ENCODE measurements around the gene AKR7A3. TPM values are rescaled to one million over a fixed set of nuclear protein-coding genes. Genes with fewer than 3 reads are reported as not detected.

The AKR7A3 gene
- under 1 TPM; 0.33 to 0.69 TPM for total RNA-seq

DNA sequence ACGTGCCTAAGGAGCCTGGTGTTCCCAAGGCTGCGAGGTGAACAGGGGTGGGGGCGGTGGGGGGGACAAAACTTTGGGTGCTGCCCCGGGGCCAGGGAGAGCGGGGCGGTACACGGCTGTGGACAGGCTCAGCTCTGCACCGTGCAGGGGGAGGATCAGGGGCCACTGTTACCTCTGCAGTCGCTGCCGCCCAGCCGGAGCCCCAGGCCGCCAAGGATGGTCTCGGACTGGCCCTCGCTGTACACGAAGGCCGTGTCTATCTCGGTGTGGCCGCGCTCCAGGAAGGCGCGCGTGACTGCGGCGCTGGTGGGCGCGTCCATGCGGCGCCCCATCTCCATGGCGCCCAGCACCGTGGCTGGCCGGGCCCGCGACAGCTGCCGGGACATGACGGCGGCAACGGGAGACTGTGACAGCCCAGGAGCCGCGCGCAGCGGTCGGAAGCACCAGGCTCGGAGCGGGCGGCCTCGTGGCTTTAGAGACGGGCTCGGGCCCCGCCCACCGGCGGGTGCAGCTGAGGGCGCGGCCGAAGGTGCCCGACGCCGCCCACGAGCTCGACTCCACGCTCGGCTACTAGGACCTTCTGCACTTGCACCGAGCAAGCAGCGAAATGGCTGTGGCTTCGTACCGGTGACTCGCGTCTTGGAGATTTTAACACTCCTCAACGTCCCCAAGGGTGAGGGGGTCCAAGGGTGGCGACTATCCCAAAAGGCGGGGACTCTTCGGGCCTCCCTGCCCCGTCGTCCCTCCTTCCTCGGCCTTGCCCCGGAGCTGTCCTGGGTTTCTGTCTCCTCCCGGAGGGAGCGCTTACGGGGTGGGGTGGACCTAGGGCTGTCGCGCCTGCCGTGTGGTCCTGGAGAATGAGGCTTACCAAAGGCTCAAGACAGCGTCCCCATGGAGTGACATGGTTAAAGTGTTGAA is at the start of gene AKR7A3:
AKR7A3 (minus strand) TSS at position 447 of the 918 bp plus-strand sequence; CDS start at position 386, 61 bp downstream.

DNA sequence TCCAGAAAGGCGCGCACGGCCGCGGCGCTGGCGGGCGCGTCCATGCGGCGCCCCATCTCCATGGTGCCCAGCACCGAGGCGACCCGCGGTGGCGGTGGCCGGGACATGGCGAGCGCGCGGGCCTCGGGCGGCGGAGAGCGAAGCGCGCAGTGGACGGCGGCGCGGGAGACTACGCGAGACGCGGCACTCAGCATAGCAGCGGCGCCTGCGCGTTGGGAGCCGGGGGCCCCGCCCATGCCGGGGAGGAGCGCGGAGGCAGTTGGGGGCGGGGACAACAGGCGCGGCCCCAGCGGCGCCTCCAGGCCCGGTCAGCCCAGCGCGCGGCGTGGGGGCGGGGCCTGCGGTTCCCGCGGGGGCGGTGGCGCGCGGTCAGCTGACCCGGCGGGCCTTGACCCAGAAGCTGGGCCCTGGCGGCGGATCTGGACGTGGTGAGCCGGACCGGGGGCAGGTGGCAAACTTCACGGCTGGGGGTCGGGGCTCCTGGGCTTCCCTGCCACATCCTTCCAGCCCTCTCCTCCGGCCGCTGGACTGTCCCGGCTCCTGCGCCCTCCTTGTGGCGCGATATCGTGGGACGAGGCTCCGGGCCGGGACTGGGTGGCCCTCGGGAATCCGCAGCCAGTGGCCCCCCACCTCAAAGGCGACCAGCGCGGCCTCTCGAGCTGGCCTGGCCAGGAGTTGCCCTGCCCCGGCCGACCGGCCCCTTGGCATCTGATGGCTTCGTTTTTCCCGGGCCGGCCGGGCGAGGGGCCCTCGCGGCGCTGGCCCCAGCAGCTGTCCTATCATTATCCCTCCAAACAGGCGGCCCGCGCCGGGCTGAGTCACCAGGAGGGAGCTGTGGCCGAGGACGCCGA is 23.6 kb upstream of the AKR7A3 start, which contains the start of the genes AKR7A2 and SLC66A1:
AKR7A2 (minus strand) TSS at position 214 of the 851 bp plus-strand sequence; CDS start at position 194, 20 bp downstream.
SLC66A1 (plus strand) TSS at position 396 of the 851 bp plus-strand sequence. CDS start 5,352 bp downstream, outside the sequence.

DNA sequence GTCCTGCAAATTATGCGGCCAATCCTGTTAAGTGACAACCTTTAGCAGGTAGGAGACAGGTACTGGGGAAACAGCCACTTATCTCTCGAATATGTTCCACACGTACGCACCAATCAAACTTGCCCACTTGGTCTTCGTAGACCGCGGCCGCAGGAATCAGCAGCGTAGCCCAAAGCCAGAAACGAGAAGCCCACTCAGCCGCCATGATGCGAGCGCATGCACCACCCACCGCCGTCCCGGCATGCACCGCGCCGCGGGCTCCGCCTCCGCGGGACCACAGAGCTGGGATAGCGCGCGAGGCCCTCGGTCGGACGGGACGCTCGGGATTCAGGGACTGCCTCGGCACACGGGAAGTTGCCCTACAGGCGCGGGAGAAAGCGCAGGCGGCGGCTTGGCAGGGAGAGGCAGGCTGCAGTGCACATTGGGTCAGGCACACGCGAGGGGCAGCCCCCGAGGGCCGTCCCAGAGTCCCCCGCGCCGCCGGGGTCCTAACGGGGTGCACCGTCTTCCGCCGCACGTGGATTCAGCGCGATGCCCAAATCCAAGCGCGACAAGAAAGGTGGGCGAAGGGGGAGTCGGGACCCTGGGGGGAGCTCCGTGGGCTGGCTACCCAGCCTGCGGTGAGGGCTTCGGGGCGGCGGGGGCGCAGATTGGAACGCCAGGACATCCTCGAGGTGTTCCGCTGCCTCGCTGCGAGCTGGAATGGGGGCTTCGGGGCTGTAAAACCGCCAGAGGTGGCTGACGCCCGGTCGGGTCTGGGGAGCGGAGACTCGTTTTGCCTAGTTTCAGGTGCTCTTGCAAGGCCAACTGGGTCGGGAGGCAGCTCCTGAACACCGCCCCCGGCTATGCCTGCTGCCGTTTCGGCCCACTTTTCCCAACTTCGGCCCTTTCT is 37.0 kb downstream of the AKR7A3 start, which contains the start of the genes EMC1 and MRTO4:
EMC1 (minus strand) TSS at position 220 of the 892 bp plus-strand sequence; CDS start at position 205, 15 bp downstream.
MRTO4 (plus strand) TSS at position 501 of the 892 bp plus-strand sequence; CDS start at position 532, 31 bp downstream.

Small RNAs within 50 kb of the gene (small RNA-seq; reads per million reads assigned to genes)
- 0.04 to 0.23 reads per million in 2 donors for gene RNU6-1099P

Other genes with a start within 250 kb of the AKR7A3 start
- gene UBR4, start 78.5 kb downstream of the AKR7A3 start, total RNA-seq: 100 to 1,000 TPM; 124 to 127 TPM
- 10 to 100 TPM; 48.2 to 53.6 TPM for gene EMC1, start 37.2 kb downstream of the AKR7A3 start, total RNA-seq
- 10 to 100 TPM; 15.8 to 49.0 TPM for gene MRTO4, start 37.0 kb downstream of the AKR7A3 start, total RNA-seq
- gene AKR7A2, start 23.4 kb upstream of the AKR7A3 start, total RNA-seq: 10 to 100 TPM; 68.9 to 71.6 TPM
- 10 to 100 TPM; 37.9 to 39.3 TPM for gene SLC66A1, start 23.6 kb upstream of the AKR7A3 start, total RNA-seq
- 100 to 1,000 TPM; 121 to 125 TPM for gene CAPZB, start 196.8 kb upstream of the AKR7A3 start, total RNA-seq

Measured in melanocyte of skin (primary cell).